GM10266 (cell line): ENCODE measurements around the gene MSI2.

Experiments used
- DNase-seq: peaks from one replicate; pipeline ENCODE4 v3.0.0; 2012; ENCODE audit errors: extremely low spot score
- TF ChIP-seq, protein P1 (sequence below): IDR thresholded peaks from 2 replicates; pipeline ENCODE4 v1.5.1; 2012; ENCODE audit warnings: mild to moderate bottlenecking, low read depth; ENCODE audit not compliant: control insufficient read depth, insufficient read depth; ENCODE audit errors: missing control alignments

MSI2 gene

DNA sequence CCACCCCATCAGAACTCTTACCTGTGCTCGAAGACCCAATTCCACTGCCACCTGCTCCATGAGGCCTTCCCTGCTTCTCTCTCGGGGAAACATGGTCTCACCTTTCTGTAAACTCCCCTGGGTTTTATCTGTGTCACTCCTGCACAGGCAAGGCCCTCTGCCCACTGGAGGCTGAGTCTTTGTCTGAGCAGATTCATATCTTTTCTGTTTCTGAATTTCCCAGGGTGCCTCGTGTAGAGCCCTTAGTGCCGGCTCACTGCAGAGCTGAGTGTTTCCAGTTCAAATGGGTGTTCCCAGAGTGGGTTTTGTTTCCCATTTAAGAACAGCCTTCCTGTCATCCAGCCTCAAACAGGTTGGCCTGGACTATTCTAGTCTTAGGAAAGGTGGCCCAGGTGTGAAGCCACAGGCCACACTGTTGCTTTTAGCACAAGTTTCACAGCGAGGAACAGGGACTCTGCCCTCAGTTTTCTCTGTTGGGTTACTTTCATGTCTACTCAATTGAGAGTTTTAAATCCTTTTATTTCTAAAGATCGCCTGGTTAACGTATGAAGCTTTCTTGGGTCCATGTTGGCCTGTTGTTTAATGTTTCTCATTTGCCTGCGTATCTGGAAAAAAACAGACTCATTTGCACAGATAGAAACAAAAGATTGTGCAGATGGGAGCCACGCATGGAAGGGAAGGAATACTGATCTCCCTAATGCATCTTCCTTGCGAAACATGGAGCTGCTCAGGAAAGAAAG lies 228.7 kb downstream of the MSI2 start:
- DNase-seq, result no peak
- TF ChIP-seq, protein P1, sequence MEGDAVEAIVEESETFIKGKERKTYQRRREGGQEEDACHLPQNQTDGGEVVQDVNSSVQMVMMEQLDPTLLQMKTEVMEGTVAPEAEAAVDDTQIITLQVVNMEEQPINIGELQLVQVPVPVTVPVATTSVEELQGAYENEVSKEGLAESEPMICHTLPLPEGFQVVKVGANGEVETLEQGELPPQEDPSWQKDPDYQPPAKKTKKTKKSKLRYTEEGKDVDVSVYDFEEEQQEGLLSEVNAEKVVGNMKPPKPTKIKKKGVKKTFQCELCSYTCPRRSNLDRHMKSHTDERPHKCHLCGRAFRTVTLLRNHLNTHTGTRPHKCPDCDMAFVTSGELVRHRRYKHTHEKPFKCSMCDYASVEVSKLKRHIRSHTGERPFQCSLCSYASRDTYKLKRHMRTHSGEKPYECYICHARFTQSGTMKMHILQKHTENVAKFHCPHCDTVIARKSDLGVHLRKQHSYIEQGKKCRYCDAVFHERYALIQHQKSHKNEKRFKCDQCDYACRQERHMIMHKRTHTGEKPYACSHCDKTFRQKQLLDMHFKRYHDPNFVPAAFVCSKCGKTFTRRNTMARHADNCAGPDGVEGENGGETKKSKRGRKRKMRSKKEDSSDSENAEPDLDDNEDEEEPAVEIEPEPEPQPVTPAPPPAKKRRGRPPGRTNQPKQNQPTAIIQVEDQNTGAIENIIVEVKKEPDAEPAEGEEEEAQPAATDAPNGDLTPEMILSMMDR, result no peak

DNA sequence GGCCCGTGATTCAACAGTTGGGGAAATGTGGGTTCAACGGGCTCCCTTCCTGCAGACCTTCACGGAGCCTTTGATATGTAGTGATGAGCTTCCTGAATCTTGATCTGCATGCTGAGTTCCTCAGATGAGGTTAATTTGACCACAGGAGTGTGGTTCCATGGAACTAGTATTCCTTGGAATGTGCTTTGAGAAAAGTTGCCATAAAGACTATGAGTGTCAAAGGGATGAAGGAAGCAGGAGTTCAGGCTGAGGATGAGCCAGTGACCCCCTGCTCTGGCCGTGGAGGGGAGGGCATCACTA lies 229.2 kb downstream of the MSI2 start:
- TF ChIP-seq, protein P1, result no peak
- no peak for DNase-seq

DNA sequence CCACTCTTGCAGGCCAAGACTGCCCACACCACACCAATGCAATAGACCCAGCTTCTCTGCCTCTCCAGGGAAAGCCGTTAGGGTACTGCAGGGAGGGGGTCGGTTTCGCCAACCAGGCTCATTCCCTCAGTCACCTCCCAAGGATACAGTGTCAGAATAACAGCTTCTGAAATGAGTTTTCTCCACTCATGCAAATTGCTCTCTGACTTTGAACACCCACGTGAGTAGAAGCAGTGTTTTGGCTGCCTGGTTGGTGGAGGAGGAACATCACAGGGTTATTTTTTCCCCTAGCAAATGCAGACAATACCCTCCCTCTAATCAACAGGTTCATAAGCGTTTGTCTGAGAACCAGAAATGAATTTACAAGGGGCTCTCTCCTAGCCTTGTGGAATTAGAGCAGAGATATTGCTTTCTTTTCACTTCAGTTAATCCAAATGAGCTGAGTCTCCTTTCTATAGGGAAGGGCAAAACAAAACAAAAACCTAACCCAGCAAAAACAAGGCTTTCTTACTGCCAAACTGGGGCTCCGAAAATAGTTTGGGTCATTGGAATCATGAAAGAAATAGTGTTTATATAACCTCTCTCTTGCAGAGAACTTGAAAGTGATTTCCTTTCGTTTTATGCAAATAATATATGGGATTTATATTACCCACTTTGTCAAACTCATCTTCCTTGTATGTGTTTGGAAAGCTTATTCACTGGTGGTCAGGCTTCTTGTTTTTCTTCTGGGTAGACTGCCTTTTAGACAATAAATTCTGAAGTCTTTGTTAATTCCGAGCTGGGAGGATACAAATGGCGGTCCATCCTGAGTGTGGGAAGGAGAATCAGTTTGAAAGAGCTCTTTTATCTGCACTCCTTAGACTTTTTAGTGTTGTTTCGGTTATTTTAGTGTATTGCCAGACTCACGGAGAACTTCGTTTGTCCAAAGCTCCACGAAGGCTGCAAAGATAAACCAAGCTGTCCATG lies 229.9 kb downstream of the MSI2 start:
- TF ChIP-seq, protein P1, result no peak
- peak; percentile 30 for DNase-seq

DNA sequence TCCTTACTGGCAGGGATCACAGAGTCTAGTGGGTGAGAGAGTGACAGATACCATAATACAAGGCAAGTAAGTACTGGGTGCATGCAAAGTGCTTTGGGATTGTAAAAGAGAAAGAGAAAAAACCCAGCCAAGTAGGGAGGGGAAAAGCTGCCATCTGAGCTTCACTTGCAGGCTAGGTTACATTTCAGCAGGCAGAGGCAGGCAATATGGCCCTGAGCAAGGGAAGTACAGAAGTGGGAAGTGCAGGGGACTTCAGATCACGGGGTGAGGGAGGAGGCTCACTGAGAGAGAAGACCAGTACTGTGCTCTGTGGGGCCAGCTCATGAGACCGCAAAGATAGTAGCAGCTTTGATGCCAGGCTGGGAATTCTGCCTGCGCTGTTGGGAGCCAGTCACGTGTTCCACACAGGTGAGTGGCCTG lies 230.6 kb downstream of the MSI2 start:
- DNase-seq, result no peak
- TF ChIP-seq, protein P1, result no peak

DNA sequence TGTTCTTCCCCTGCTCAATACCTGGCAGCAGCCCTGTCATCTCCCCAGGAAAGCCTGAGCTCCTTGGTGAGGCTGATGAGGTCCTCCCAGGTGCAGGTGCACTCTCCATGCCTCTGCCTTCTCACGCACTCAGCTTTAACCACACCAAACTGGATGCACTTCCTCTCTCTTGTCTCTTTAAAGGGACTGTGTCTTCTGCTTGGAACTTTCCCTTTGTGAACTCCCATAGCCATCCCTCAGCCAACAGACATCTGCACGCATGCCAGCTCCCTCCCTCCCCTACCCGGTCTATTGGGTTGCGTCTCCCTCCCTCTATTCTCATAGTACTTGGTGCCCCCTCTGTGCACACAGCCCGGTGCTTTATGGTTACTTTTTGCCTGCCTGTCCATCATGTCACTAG lies 231.2 kb downstream of the MSI2 start:
- TF ChIP-seq, protein P1, result no peak
- no peak for DNase-seq

DNA sequence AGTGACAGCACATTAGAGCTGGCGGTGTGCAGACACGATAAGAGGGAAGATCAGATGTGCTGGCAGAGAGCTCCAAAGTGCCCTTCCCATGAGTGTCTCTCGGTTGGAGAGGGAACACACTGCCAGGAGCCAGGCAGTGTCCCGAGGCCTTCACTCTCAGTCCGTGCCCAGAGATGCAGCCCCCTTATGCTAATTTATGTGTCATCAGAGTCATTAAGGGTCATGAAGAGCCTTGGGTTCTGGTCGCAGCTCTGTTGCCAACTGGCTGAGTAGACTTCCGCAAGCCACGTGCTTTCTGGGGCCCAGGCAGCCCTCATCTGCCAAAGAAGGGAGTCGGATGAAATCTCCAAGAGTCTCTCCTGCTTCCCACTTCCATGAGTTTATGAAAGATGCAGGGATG lies 232.5 kb downstream of the MSI2 start:
- TF ChIP-seq, protein P1, result no peak
- DNase-seq, result no peak

DNA sequence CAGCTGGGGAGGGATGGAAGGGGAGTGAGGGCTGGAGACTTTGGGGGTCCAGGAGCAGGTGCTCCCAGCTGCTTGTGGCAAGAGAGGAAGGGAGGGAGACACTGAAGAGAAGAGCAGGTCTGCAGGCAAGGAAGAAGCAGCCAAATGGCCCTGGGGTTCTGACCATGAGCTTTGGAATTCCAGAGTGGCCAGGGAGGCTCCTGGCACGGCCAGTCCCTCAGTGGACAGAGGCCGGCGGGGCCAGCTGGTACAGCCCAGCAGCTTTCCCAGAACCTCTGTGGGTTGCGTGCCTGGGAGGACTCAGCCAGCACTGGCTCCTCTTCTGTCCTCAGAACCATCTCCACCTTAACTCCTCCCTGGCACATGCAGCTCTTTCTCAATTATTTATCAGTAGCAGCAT lies 233.0 kb downstream of the MSI2 start:
- no peak for DNase-seq
- TF ChIP-seq, protein P1, result no peak
